HG03095 (cell line): ENCODE results near the gene EEF1A2.

Source experiments
- ATAC-seq: cut with Tn5 transposase; IDR thresholded peaks from one replicate; pipeline ENCODE4 v1.9.1; 2021; ENCODE audit warnings: moderate library complexity; ENCODE audit not compliant: unreplicated experiment

EEF1A2 gene

DNA sequence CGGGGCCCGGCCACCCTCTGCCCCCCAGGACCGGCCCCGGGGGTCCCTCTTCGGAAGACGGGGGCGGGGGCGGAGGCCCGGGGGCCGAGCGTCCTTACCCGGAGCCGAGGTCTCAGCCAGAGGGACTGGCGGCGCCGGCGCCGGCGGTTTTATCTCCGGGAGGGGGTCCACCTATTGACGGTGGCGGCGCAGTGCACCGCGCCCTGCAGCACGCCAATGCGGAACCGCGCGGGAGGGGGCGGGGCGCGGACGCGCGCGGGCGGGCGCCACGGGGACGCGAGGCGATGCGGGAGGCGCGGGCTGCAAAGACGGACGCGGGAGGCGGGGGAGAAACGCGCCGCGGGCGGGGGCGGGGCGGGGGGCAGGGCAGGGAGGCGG lies at the start of gene EEF1A2:
TSS of gene EEF1A2 (minus strand) at position 124 of the 378 bp plus-strand sequence. CDS start 1,320 bp downstream, outside the sequence.
- ATAC-seq = no peak

- ATAC-seq = no peak
Measured at GRCh38 chr20:63548542-63548941, 49.7 kb upstream of the EEF1A2 start.

DNA sequence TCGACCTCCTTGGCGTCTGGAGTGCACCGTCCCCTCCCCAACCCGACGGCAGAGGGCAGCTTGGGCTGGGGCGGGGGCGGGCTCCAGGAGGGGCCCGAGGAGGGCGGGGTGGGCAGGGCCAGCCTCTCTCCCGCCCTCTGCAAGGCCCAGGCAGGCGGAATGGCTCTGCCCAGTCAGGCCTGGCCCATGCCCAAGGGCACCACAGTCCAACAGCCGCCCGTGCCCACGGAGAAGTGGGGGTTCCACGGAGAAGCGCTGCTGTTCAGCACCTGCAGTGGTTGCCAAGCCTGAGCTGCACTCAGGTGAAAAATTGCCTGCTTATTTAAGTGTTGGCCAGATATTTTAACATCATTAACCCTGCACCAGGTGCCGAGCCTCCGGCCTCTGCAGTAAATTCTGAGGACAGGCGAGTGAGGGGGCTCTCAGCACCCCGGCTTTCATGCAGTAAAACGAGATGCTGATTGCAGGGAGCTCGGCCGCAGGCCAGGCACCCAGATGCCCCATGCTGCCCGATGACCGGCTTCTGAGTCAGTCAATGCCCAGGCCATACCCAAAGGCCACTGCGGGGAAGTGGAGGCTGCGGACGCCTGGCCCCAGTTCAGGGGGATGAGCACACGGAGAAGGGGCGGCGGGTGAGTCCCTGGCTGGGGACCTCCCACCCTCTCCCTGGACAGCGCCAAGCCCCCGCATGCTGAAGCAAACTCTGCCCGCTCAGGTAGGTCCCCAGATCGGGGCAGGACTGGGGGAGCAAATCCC lies 49.0 kb upstream of the EEF1A2 start, which contains the start of gene SRMS:
TSS of gene SRMS (minus strand) at position 25 of the 756 bp plus-strand sequence. CDS start 286 bp downstream, outside the sequence.
- no peak for ATAC-seq

DNA sequence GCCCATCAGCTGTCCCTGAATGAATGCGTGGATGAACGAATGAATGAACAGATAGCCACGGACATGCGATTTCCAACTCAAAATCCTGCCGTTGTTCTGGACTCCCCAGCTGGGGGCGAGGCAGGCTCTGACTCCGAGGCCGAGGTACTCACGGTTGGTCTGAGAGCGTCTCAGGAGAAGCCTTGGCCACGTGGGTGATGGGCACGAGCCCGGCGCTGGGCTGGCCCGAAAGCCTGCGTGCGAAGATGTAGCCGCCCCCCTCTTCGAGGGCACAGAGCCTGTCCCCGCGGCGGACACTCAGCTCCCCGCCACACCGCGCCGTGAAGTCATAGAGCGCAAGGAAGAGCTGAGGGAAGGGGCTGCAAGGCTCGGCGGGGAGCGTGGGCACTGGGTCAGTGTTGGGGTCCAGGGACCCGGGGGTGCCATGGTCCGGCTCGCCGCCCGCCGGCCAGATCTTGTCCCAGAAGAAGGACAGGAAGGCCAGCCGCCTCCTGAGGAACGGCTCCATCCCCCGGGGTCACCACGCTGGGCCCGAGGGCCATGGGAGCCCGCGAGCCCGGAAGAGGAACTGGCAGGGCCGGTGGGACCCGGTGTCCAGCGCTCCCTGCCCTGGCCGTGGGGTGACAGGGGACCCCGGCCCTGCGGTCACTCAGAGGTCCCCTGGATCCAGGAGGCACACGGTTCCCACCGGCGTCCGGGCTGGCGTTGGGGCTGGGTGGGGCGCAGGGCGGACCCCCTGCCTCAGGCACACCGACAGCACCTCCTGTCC lies 48.3 kb upstream of the EEF1A2 start:
- ATAC-seq = no peak

GRCh38 chr20:63546256-63546955 lies 47.5 kb upstream of the EEF1A2 start:
- ATAC-seq = no peak

DNA sequence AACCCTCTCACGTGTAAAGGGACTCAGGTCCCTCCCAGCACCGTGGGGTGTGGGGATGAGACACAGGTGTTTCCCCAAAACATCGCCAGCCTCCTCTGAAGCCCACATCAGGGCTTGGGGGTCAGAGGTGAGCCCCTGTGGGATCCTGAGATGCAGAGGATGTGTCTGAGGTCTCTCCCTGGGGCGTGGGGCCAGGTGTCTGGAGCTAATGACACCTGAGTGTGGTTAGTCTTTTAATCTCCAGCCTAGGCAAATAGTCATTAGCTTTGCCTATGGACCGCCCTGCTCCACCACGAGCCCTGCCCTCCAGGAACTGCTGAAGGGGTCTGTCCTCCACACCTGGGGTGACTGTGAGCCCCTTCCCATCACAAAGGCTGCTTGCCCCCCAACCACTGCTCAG lies 46.9 kb upstream of the EEF1A2 start:
- ATAC-seq = no peak

GRCh38 chr20:63544958-63545516 lies 46.2 kb upstream of the EEF1A2 start:
- ATAC-seq = no peak

GRCh38 chr20:63544241-63544957 lies 45.5 kb upstream of the EEF1A2 start:
- ATAC-seq = no peak

DNA sequence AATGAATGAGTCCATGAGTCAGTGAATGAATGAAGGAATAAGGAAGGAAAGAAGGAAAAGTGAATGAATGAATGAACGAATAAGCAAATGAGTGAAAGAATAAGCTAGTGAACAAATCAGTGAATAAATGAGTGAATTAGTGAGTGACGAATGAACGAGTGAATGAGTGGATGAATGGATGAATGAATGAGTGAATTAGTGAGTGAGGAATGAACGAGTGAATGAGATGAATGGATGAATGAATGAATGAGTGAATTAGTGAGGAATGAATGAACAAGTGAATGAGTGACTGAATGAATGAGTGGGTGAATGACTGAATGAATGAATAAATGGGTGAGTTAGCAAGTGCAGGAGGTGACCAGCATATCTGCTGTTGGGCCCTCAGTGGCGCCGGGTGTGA lies 44.9 kb upstream of the EEF1A2 start:
- no peak for ATAC-seq

GRCh38 chr20:63543131-63543530 lies 44.2 kb upstream of the EEF1A2 start:
- ATAC-seq = no peak

GRCh38 chr20:63542696-63543095 lies 43.8 kb upstream of the EEF1A2 start:
- ATAC-seq = no peak

DNA sequence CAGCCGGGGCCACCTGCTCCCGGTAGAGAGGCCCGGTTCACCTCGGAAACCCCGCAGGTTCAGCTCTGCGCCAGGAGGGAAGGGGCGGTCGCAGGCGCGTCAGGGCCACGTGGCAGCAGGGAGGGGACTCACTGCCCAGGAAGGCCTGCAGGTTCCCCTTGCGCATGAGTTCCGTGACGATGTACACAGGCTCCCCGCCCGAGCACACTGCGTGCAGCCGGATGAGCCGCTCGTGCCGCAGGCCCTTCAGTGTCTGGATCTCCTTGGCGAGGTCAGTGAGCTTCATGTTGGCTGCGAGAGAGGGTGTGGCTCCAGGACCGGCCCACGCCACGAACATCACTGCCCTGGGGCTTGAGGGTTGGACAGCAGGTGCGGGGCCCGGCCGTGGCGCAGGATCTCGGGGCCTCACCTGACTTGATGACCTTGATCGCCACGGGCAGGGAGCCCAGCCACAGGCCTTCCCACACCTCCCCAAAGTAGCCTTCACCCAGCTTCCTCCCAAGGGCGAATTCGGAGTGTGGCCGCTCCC lies 43.2 kb upstream of the EEF1A2 start:
- no peak for ATAC-seq

DNA sequence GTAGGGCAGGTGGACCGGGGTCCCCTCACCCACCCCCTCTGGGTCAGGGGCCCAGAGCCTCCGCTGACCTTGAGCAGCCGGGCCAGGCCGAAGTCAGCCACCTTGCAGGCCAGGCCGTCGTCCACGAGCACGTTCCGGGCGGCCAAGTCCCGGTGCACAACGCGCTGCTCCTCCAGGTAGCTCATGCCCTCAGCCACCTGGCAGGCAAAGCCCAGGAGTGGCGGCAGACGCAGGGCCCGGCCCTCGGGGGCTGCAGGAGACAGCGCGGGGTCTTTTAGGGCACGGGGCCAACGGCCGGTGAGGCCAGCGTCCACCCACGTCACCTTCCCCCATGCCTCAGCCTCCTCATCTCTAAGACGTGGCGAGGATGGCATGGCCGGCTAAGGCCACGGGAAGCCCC lies 42.5 kb upstream of the EEF1A2 start:
- no peak for ATAC-seq

GRCh38 chr20:63540417-63541186 lies 41.7 kb upstream of the EEF1A2 start:
- ATAC-seq = no peak

GRCh38 chr20:63539441-63540370 lies 40.8 kb upstream of the EEF1A2 start:
- no peak for ATAC-seq

DNA sequence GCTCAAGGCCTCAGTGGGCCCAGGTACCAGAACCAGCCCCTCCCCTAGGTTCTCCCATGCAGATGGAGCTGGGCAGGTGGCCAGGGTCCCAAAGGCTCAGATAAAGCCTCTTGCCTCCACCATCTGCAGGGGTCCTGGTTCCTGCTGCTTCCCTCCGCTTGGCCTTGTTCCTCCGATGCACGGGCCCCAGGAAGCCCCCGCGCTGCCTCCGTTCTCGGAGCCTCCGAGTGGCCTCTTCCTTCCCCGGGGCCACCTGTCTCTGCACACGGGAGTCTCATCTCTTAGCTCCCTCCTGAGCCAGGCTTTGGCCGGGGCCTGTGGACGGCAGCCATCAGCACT lies 40.2 kb upstream of the EEF1A2 start:
- no peak for ATAC-seq

GRCh38 chr20:63538204-63539091 lies 39.6 kb upstream of the EEF1A2 start:
- ATAC-seq = no peak
